ENCODE data around the gene SLC26A4.
"Not testable (repeated sequence)": the region's sequence is repeated elsewhere in the genome, so short reads cannot be mapped to it uniquely, and the experiment has no call there.

SLC26A4 gene

DNA sequence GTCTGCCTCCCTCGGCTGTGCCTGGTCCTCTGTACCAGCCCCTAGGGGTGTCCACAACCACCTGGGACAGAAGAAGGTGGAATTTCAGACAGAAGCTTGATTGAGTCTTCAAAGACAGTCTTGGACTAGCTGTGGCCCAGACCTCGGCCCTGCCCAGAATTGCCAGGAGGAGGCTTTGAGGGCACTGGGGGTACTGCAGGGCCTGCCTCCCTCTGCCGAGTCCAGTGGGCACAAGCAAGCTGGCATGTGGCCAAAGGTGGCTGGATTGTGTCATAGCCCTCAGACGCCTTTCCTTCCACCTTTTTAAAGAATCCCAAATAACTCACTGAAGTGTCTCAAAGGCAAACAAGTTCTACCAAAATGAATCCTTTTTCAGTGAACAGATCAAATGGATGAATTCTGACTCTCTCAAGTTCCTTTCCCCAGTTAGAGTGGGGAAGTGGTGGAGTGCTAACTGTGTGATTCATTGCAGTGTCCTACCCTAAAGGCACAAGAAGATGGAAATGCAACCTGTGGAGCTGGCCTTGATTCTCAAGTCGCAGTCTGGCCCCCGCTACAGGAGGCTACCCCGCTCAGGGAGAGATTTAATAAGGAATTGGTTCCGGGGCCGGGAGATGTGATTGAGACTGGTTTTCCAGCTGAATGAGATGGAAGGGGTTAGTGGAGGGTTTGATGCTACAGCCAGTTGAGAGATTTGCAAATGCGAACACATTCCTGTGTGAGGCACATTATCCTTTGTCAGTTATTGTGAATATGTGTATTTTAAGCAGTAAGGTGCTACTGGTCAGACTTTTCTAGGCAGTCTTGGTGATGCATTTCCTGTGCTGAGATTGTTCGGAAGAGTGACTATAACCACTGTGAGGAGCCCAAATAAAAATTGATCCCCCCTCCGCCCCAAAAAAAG lies 28.8 kb upstream of the SLC26A4 start:
- H3K4me1 ChIP-seq (ENCODE audit: control insufficient read depth, insufficient read depth, low read length), result no peaks in the 10 kb centered on the region
- no peaks in the 10 kb centered on the region for H3K36me3 ChIP-seq (ENCODE audit: control insufficient read depth in 2 of 2, insufficient read depth in 2 of 2, low read length in 2 of 2)
- H3K9me3 ChIP-seq (ENCODE audit: control insufficient read depth in 2 of 2, low read length in 2 of 2), result no peaks in the 10 kb centered on the region
- no peaks in the 10 kb centered on the region for H3K27me3 ChIP-seq (ENCODE audit: control insufficient read depth in 1 of 2, insufficient read depth in 2 of 2, low read length in 2 of 2)
- H3K9ac ChIP-seq (ENCODE audit: low read length in 2 of 2), result no peak overlapping the region
- no peak overlapping the region for H3K4me3 ChIP-seq (ENCODE audit: low read length in 2 of 2)
- no peak overlapping the region for H3K27ac ChIP-seq (ENCODE audit: low read length)

DNA sequence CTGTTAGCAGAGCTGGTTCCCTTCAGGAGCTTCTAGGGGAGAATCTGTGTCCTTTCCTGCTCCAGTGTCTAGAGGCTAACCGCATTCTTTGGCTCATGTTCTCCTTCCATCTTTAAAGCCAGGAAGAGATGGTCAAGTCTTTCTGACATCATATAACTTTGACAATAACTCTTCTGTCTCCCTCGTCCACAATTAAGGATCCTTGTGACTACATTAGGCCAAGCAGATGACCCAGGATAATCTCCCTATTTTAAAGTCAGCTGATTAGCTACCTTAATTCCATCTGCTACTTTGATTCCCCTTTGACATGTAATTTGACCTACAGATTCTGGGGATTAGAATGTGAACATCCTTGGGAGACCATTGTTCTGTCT lies 28.1 kb upstream of the SLC26A4 start:
- Histone ChIP-seq H3K9me3 (ENCODE audit: control insufficient read depth in 2 of 2, low read length in 2 of 2) (no peaks in the 10 kb centered on the region), H3K27me3 (ENCODE audit: control insufficient read depth in 1 of 2, insufficient read depth in 2 of 2, low read length in 2 of 2) (no peaks in the 10 kb centered on the region)

DNA sequence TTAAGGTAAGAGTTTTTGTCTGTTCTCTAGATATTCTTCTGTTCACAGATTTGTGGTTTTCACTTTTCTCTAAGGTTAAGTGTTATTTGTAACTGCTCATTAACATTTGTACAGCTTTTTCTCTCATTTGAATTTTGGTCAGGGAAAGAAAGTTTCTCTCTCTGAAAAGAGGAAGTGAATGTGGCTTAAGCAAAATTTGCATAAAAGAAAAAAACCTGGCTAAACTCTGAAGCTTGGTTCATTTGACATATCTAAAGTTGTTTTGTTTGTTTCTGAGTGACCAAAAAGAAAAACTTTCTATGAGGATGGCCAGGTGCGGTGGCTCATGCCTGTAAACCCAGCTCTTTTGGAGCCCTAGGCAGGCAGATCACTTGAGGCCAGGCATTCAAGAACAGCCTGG lies 22.0 kb upstream of the SLC26A4 start:
- Histone ChIP-seq H3K9me3 (ENCODE audit: control insufficient read depth in 2 of 2, low read length in 2 of 2) (no peaks in the 10 kb centered on the region), H3K9ac (ENCODE audit: low read length in 2 of 2) (no peak overlapping the region)

More for the DNA sequence above, 28.1 kb upstream of the SLC26A4 start:
- Histone ChIP-seq H3K36me3 (ENCODE audit: control insufficient read depth in 2 of 2, insufficient read depth in 2 of 2, low read length in 2 of 2) (no peaks in the 10 kb centered on the region), H3K4me3 (ENCODE audit: low read length in 2 of 2) (no peak overlapping the region), H3K27ac (ENCODE audit: low read length) (no peak overlapping the region), H3K9ac (ENCODE audit: low read length in 2 of 2) (no peak overlapping the region), H3K4me1 (ENCODE audit: control insufficient read depth, insufficient read depth, low read length) (no peaks in the 10 kb centered on the region)

DNA sequence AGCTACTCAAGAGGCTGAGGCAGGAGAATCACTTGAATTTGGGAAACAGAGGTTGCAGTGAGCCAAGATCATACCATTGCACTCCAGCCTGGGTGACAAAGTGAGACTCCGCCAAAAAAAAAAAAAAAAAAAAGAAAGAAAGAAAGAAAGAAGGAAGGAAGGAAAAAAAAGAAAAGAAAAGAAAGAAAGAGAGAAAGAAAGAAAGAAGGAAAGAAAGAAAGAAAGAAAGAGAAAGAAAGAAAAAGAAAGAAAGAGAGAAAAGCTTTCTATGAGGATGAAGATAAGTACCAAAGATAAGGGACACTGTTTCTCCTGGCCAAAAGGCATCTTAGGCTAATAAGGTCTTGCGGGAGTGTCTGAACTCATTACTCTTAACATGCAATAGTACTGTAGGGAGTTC lies 21.6 kb upstream of the SLC26A4 start:
- not testable (repeated sequence) for H3K9me3 ChIP-seq (ENCODE audit: control insufficient read depth in 2 of 2, low read length in 2 of 2); H3K27me3 ChIP-seq (ENCODE audit: control insufficient read depth in 1 of 2, insufficient read depth in 2 of 2, low read length in 2 of 2); H3K9ac ChIP-seq (ENCODE audit: low read length in 2 of 2); H3K4me3 ChIP-seq (ENCODE audit: low read length in 2 of 2); H3K4me1 ChIP-seq (ENCODE audit: control insufficient read depth, insufficient read depth, low read length); H3K27ac ChIP-seq (ENCODE audit: low read length); H3K36me3 ChIP-seq (ENCODE audit: control insufficient read depth in 2 of 2, insufficient read depth in 2 of 2, low read length in 2 of 2)

More for the DNA sequence above, 22.0 kb upstream of the SLC26A4 start:
- H3K27me3 ChIP-seq (ENCODE audit: control insufficient read depth in 1 of 2, insufficient read depth in 2 of 2, low read length in 2 of 2), result no peaks in the 10 kb centered on the region
- no peaks in the 10 kb centered on the region for H3K36me3 ChIP-seq (ENCODE audit: control insufficient read depth in 2 of 2, insufficient read depth in 2 of 2, low read length in 2 of 2)
- H3K4me3 ChIP-seq (ENCODE audit: low read length in 2 of 2), result no peak overlapping the region
- H3K4me1 ChIP-seq (ENCODE audit: control insufficient read depth, insufficient read depth, low read length), result no peaks in the 10 kb centered on the region
- H3K27ac ChIP-seq (ENCODE audit: low read length), result no peak overlapping the region

DNA sequence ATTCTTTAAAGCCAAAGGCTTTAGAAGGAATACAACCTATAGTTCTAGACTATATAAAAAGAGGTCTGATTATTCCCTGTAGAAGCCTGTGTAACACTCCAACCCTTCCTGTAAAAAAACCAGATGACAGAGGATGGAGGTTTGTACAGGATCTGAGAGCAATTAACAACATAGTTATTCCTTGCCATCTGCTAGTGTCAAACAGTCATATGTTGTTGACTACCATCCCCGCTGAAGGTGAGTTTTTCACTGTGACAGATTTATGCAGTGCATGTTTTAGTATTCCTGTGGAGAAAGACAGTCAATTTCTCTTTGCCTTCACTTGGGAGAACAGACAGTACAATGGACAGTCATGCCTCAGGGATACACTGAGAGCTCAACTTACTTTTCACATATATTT lies 19.0 kb upstream of the SLC26A4 start:
- Histone ChIP-seq H3K4me1 (ENCODE audit: control insufficient read depth, insufficient read depth, low read length) (no peaks in the 10 kb centered on the region), H3K27me3 (ENCODE audit: control insufficient read depth in 1 of 2, insufficient read depth in 2 of 2, low read length in 2 of 2) (no peaks in the 10 kb centered on the region), H3K9ac (ENCODE audit: low read length in 2 of 2) (no peak overlapping the region), H3K27ac (ENCODE audit: low read length) (no peak overlapping the region), H3K4me3 (ENCODE audit: low read length in 2 of 2) (no peak overlapping the region), H3K9me3 (ENCODE audit: control insufficient read depth in 2 of 2, low read length in 2 of 2) (no peaks in the 10 kb centered on the region), H3K36me3 (ENCODE audit: control insufficient read depth in 2 of 2, insufficient read depth in 2 of 2, low read length in 2 of 2) (no peaks in the 10 kb centered on the region)

DNA sequence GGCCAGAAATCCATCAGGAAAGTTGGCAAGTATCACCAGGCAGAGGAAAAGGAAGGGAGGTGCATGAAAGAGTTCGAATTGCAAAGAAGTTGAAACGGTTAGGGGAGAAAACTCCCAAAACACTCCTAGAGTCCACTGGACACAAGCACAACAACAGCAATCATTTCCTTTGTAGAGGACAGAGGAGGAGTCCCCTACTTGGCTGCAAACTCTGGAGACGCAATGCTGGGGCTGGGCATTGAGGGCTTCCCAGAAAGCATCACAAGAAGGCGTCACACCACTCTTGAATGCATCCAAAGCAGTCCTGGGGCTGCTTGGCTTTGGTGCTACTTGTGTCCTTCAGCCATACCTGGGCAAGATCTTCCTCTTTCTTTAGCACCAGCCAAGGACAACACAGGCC lies 18.1 kb upstream of the SLC26A4 start:
- Histone ChIP-seq H3K27me3 (ENCODE audit: control insufficient read depth in 1 of 2, insufficient read depth in 2 of 2, low read length in 2 of 2) (no peaks in the 10 kb centered on the region), H3K4me3 (ENCODE audit: low read length in 2 of 2) (no peak overlapping the region), H3K36me3 (ENCODE audit: control insufficient read depth in 2 of 2, insufficient read depth in 2 of 2, low read length in 2 of 2) (no peaks in the 10 kb centered on the region), H3K27ac (ENCODE audit: low read length) (no peak overlapping the region), H3K4me1 (ENCODE audit: control insufficient read depth, insufficient read depth, low read length) (no peaks in the 10 kb centered on the region), H3K9ac (ENCODE audit: low read length in 2 of 2) (no peak overlapping the region), H3K9me3 (ENCODE audit: control insufficient read depth in 2 of 2, low read length in 2 of 2) (no peaks in the 10 kb centered on the region)

DNA sequence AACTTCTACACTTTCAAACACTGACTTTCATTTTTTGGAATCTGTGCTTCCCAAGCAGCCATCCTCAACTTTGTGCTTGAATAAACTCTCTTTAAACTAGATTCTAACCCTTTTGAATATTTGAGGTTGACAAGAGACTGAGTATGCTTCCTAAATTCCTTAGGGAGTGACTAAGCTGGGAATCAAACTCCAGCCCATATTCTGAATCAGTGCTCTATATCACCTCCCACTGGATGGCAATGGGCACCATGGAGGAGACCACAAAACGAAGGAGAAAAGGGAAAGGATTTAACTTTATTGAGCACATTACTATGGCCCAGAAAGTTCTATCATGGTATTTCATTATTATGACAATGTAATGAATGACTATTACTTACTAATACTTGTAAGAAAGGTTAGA lies 17.2 kb upstream of the SLC26A4 start:
- H3K27ac ChIP-seq (ENCODE audit: low read length), result no peak overlapping the region
- no peak overlapping the region for H3K9ac ChIP-seq (ENCODE audit: low read length in 2 of 2)
- no peak overlapping the region for H3K4me3 ChIP-seq (ENCODE audit: low read length in 2 of 2)
- no peaks in the 10 kb centered on the region for H3K9me3 ChIP-seq (ENCODE audit: control insufficient read depth in 2 of 2, low read length in 2 of 2)
- no peaks in the 10 kb centered on the region for H3K36me3 ChIP-seq (ENCODE audit: control insufficient read depth in 2 of 2, insufficient read depth in 2 of 2, low read length in 2 of 2)
- H3K4me1 ChIP-seq (ENCODE audit: control insufficient read depth, insufficient read depth, low read length), result no peaks in the 10 kb centered on the region
- no peaks in the 10 kb centered on the region for H3K27me3 ChIP-seq (ENCODE audit: control insufficient read depth in 1 of 2, insufficient read depth in 2 of 2, low read length in 2 of 2)

DNA sequence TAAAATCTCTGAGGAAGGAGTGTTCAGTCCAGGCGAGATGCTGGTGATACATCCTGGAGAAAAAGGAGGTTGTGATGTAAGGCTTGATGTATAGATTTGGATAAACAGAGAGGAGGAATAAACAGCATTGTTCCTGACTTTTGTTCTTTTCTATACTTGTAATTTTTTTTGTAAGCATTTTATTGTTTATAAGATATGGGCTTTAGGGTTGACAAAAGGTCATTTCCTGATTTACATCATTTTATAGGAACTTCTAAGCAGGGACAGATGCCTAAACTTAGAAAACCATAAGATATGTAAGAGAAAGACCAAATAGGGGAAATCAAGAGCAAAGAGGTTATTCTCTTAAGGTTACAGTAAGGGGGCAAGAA lies 16.7 kb upstream of the SLC26A4 start:
- Histone ChIP-seq H3K9me3 (ENCODE audit: control insufficient read depth in 2 of 2, low read length in 2 of 2) (no peaks in the 10 kb centered on the region), H3K4me1 (ENCODE audit: control insufficient read depth, insufficient read depth, low read length) (no peaks in the 10 kb centered on the region), H3K4me3 (ENCODE audit: low read length in 2 of 2) (no peak overlapping the region), H3K36me3 (ENCODE audit: control insufficient read depth in 2 of 2, insufficient read depth in 2 of 2, low read length in 2 of 2) (no peaks in the 10 kb centered on the region), H3K9ac (ENCODE audit: low read length in 2 of 2) (no peak overlapping the region), H3K27ac (ENCODE audit: low read length) (no peak overlapping the region), H3K27me3 (ENCODE audit: control insufficient read depth in 1 of 2, insufficient read depth in 2 of 2, low read length in 2 of 2) (no peaks in the 10 kb centered on the region)

DNA sequence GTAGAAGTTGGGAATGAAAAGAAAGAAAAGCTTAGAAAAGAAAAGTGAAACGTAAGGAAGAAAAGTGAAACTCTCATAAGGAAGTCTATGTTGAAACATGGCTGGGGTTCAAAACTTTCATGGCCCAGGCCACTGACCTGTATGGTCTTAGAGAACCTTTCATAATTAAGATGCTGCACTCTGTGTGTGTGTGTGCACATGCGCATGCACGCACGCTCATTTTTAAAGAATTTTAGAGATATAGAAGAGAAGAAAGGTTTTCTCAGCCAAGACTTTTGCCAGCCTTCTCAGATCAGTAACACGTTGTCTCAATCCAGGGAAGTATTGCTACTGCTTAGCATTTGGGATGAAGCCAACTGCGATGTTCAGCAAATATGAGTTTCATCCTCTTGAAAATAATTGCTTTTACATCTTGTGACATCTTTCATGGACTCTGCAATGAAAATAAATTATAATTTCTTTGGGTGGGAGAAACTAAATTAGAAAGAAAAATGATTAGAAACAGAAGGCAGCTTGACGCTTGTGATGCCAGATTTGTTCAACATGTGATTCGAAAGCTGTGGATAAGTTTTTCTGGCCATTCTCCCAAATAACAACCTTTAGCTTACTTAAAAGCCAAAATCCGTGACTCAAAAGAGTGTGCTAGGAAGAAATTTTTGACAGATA lies 16.2 kb upstream of the SLC26A4 start:
- Histone ChIP-seq H3K9me3 (ENCODE audit: control insufficient read depth in 2 of 2, low read length in 2 of 2) (no peaks in the 10 kb centered on the region), H3K36me3 (ENCODE audit: control insufficient read depth in 2 of 2, insufficient read depth in 2 of 2, low read length in 2 of 2) (no peaks in the 10 kb centered on the region), H3K27ac (ENCODE audit: low read length) (no peak overlapping the region), H3K4me3 (ENCODE audit: low read length in 2 of 2) (no peak overlapping the region), H3K4me1 (ENCODE audit: control insufficient read depth, insufficient read depth, low read length) (no peaks in the 10 kb centered on the region), H3K9ac (ENCODE audit: low read length in 2 of 2) (no peak overlapping the region), H3K27me3 (ENCODE audit: control insufficient read depth in 1 of 2, insufficient read depth in 2 of 2, low read length in 2 of 2) (no peaks in the 10 kb centered on the region)

DNA sequence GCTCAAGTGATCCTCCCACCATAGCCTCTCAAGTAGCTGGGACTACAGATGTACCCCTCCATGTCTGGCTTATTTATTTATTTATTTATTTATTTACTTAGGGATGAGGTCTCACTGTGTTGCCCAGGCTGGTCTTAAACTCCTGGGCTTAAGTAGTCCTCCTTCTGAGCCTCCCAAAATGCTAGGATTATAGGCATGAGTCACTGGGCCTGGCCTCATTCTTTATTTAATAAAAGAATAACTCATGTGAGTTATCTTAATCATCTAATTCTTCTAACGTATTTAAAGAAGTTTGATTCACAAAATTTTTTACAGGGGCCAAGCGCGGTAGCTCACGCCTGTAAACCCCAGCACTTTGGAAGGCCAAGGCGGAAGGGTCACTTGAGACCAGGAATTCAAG lies 8.0 kb upstream of the SLC26A4 start:
- Histone ChIP-seq H3K36me3 (ENCODE audit: control insufficient read depth in 2 of 2, insufficient read depth in 2 of 2, low read length in 2 of 2) (no peaks in the 10 kb centered on the region), H3K27me3 (ENCODE audit: control insufficient read depth in 1 of 2, insufficient read depth in 2 of 2, low read length in 2 of 2) (no peaks in the 10 kb centered on the region), H3K4me3 (ENCODE audit: low read length in 2 of 2) (no peak overlapping the region), H3K27ac (ENCODE audit: low read length) (no peak overlapping the region), H3K9ac (ENCODE audit: low read length in 2 of 2) (no peak overlapping the region), H3K4me1 (ENCODE audit: control insufficient read depth, insufficient read depth, low read length) (no peaks in the 10 kb centered on the region), H3K9me3 (ENCODE audit: control insufficient read depth in 2 of 2, low read length in 2 of 2) (no peaks in the 10 kb centered on the region)

DNA sequence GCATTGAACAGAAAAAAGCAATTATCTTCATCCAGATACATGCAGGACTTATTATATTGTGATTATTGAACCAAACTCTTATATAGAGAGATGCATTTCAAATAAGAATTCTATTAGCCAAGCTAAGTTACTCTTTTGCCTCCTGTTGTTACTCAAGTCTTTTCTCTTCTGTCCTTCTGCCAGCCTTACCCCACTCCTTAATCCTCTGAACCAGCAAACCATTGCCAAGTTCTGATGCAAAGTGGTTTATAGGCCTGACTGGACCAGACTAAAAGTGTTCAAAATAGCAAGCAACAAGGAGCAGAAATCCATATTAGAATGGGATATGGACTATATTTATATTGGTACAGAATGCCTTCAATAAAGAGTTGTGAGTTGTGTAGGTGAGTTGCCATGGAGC lies 2.2 kb upstream of the SLC26A4 start:
- Histone ChIP-seq H3K9ac (ENCODE audit: low read length in 2 of 2) (no peak overlapping the region), H3K9me3 (ENCODE audit: control insufficient read depth in 2 of 2, low read length in 2 of 2) (no peaks in the 10 kb centered on the region), H3K36me3 (ENCODE audit: control insufficient read depth in 2 of 2, insufficient read depth in 2 of 2, low read length in 2 of 2) (no peaks in the 10 kb centered on the region), H3K27ac (ENCODE audit: low read length) (no peak overlapping the region), H3K4me1 (ENCODE audit: control insufficient read depth, insufficient read depth, low read length) (peaks cover 18% of the 10 kb centered on the region), H3K27me3 (ENCODE audit: control insufficient read depth in 1 of 2, insufficient read depth in 2 of 2, low read length in 2 of 2) (peaks cover 19 to 28% of the 10 kb centered on the region in 2 donors), H3K4me3 (ENCODE audit: low read length in 2 of 2) (no peak overlapping the region)
